Measurements from ENCODE around the gene LILRB1. TPM values are rescaled to one million over a fixed set of nuclear protein-coding genes. Genes with fewer than 3 reads are reported as not detected.
"Not testable (repeated sequence)": the region's sequence is repeated elsewhere in the genome, so short reads cannot be mapped to it uniquely, and the experiment has no call there.

The LILRB1 gene
- total RNA-seq, 2 experiments from 2014 or later, result 0.36 TPM; not detected in 1

GRCh38 chr19:54674021-54674617 lies 43.8 kb downstream of the LILRB1 start:
- intact Hi-C loops (cut with micrococcal nuclease), result no loop called here
- H3K27ac Mint-ChIP-seq, result no peak overlapping the region
- no peak for DNase-seq
- H3K4me3 Mint-ChIP-seq, result no peak overlapping the region
- peaks cover 6% of the 10 kb centered on the region for H3K9me3 Mint-ChIP-seq
- peaks cover 3% of the 10 kb centered on the region for H3K36me3 Mint-ChIP-seq (ENCODE audit: low read depth)
- peaks cover 15% of the 10 kb centered on the region for H3K27me3 Mint-ChIP-seq (ENCODE audit: low read depth)
- CTCF ChIA-PET, result interaction anchor here (0.6 to 5.3 kb wide), 11 partner anchors 9 to 1358 kb away, joined by 3 to 43 read pairs (median 5); partner anchors contain the start of gene CDC42EP5
- H3K4me1 Mint-ChIP-seq (ENCODE audit: low read depth), result no peaks in the 10 kb centered on the region

GRCh38 chr19:54676210-54676834 lies 46.0 kb downstream of the LILRB1 start:
- CTCF ChIA-PET, result interaction anchor here (0.7 to 7.4 kb wide), 5 partner anchors 22 to 198 kb away, joined by 3 to 62 read pairs (median 29); no protein-coding TSS in a partner anchor
- not testable (repeated sequence) for H3K36me3 Mint-ChIP-seq (ENCODE audit: low read depth); H3K27ac Mint-ChIP-seq; H3K9me3 Mint-ChIP-seq; H3K4me3 Mint-ChIP-seq; DNase-seq; H3K27me3 Mint-ChIP-seq (ENCODE audit: low read depth); H3K4me1 Mint-ChIP-seq (ENCODE audit: low read depth)
- intact Hi-C loops (cut with micrococcal nuclease), result loop anchor here (1.0 kb wide), 1 partner anchor 195 kb away; no protein-coding TSS in a partner anchor

DNA sequence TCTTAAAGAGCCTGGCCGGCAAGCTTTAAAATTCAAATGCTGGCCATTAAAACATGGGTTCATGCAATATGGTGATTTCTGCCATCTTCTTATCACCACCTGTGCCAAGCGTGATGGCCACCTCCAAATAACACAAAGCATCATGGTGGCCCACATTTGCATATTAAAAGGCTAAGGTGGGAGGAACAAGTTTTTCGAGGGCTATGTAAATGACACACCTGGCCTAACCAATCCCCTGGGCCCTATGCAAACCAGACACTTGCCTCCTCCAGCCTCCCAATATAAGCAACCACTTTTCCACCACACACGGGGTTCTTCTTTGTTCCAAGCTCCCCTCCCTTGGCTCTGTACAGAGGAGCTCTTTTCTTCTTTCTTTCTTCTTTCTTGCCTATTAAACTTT lies 46.9 kb downstream of the LILRB1 start:
- no peaks in the 10 kb centered on the region for H3K36me3 Mint-ChIP-seq (ENCODE audit: low read depth)
- no peaks in the 10 kb centered on the region for H3K27me3 Mint-ChIP-seq (ENCODE audit: low read depth)
- H3K4me1 Mint-ChIP-seq (ENCODE audit: low read depth), result no peaks in the 10 kb centered on the region
- H3K4me3 Mint-ChIP-seq, result no peak overlapping the region
- H3K9me3 Mint-ChIP-seq, result no peaks in the 10 kb centered on the region
- CTCF ChIA-PET, result interaction anchor here (0.6 to 7.4 kb wide), 3 partner anchors 31 to 198 kb away, joined by 3 to 62 read pairs (median 7); no protein-coding TSS in a partner anchor
- H3K27ac Mint-ChIP-seq, result no peak overlapping the region
- intact Hi-C loops (cut with micrococcal nuclease), result no loop called here
- no peak for DNase-seq

- H3K27ac Mint-ChIP-seq; H3K36me3 Mint-ChIP-seq (ENCODE audit: low read depth); H3K4me1 Mint-ChIP-seq (ENCODE audit: low read depth); DNase-seq; H3K27me3 Mint-ChIP-seq (ENCODE audit: low read depth); intact Hi-C loops (cut with micrococcal nuclease); H3K9me3 Mint-ChIP-seq; H3K4me3 Mint-ChIP-seq: not testable (repeated sequence)
- CTCF ChIA-PET, result interaction anchor here (1.3 to 7.4 kb wide), 2 partner anchors 9 to 202 kb away, joined by 3 to 62 read pairs; no protein-coding TSS in a partner anchor
These were observed 51.3 kb downstream of the LILRB1 start for GRCh38 chr19:54681596-54681995.

- no peak for DNase-seq
- Mint-ChIP-seq H3K27ac (no peak overlapping the region), H3K9me3 (peaks cover 3% of the 10 kb centered on the region), H3K4me1 (ENCODE audit: low read depth) (no peaks in the 10 kb centered on the region), H3K36me3 (ENCODE audit: low read depth) (no peaks in the 10 kb centered on the region), H3K27me3 (ENCODE audit: low read depth) (peaks cover 8% of the 10 kb centered on the region), H3K4me3 (no peak overlapping the region)
- intact Hi-C loops (cut with micrococcal nuclease), result no loop called here
- CTCF ChIA-PET, result interaction anchor here (1.5 to 7.4 kb wide), 2 partner anchors 8 to 203 kb away, joined by 16 to 62 read pairs; no protein-coding TSS in a partner anchor
These were observed 52.1 kb downstream of the LILRB1 start for GRCh38 chr19:54682306-54682856.

DNA sequence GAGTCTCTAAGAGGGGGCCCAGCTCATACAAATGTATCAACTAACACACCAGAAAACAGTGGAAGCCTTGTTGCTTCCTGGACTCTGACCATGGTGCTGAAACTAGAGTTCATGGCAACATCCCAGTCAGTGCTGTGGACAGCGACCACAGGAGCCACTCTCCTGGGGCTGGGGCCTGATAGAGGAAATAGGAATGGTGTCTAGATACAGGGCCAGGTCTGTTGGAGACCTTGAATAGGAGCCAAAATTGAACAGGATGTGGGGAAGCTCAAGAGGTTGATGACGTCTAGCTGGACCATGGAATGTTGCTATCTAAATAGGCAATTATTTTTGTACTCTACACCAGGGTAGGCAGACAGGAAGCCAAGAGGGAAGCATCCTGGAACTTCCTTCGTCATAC lies 54.2 kb downstream of the LILRB1 start:
- CTCF ChIA-PET, result interaction anchor here (1.4 kb wide), 1 partner anchor 35 kb away, joined by 3 read pairs; no protein-coding TSS in a partner anchor

More for the DNA sequence above, 54.2 kb downstream of the LILRB1 start:
- Mint-ChIP-seq H3K4me1 (ENCODE audit: low read depth) (no peaks in the 10 kb centered on the region), H3K27ac (no peak overlapping the region), H3K4me3 (no peak overlapping the region), H3K27me3 (ENCODE audit: low read depth) (peaks cover 11% of the 10 kb centered on the region), H3K36me3 (ENCODE audit: low read depth) (no peaks in the 10 kb centered on the region), H3K9me3 (peaks cover 3% of the 10 kb centered on the region)
- DNase-seq, result peak; percentile 30
- intact Hi-C loops (cut with micrococcal nuclease), result no loop called here

Small RNAs within 50 kb of the gene (microRNA-seq; reads per million reads assigned to microRNA genes)
- not detected for gene MIR8061 (ENCODE audit: borderline microRNAs expressed, borderline replicate concordance)

Other genes starting within 250 kb of the LILRB1 start
- not detected for gene TTYH1, start 215.0 kb upstream of the LILRB1 start, total RNA-seq
- gene LENG8, start 181.3 kb upstream of the LILRB1 start, total RNA-seq, result 100 to 1,000 TPM; 171 to 175 TPM
- gene LENG9, start 166.7 kb upstream of the LILRB1 start, total RNA-seq, result 1 to 10 TPM; 5.7 to 7.1 TPM
- gene CDC42EP5, start 157.2 kb upstream of the LILRB1 start, total RNA-seq, result not detected
- under 1 TPM; 0.45 to 0.69 TPM for gene LAIR2, start 127.7 kb upstream of the LILRB1 start, total RNA-seq
- not detected for gene LILRA2, start 56.7 kb upstream of the LILRB1 start, total RNA-seq
- not detected for gene LILRA1, start 36.9 kb upstream of the LILRB1 start, total RNA-seq
- gene LILRB4, start 32.5 kb downstream of the LILRB1 start, total RNA-seq, result not detected
- gene KIR3DL3, start 94.0 kb downstream of the LILRB1 start, total RNA-seq, result not detected
- not detected for gene KIR2DL3, start 108.0 kb downstream of the LILRB1 start, total RNA-seq
- gene KIR2DL1, start 139.3 kb downstream of the LILRB1 start, total RNA-seq, result not detected
- not detected for gene KIR2DL4, start 173.1 kb downstream of the LILRB1 start, total RNA-seq
- not detected for gene KIR3DL1, start 186.0 kb downstream of the LILRB1 start, total RNA-seq
- gene KIR2DS4, start 202.2 kb downstream of the LILRB1 start, total RNA-seq, result not detected
- gene KIR3DL2, start 220.0 kb downstream of the LILRB1 start, total RNA-seq, result under 1 TPM in 1 of 2 experiments, not detected in 1; 0.17 TPM
- not detected for gene FCAR, start 243.8 kb downstream of the LILRB1 start, total RNA-seq